IMR-90 (cell line): ENCODE measurements around the gene ZNF407. TPM values are rescaled to one million over a fixed set of nuclear protein-coding genes. Genes with fewer than 3 reads are reported as not detected.
A peak's percentile ranks its signal among the peaks of the same experiment; 100 is the strongest.

ENCODE experiments used
- ATAC-seq: fragments of 200-7000 bp; cut with Tn5 transposase; 2 replicates; pipeline ENCODE4 v1.9.1; 2020; ENCODE audit warnings: low read depth, mild to moderate bottlenecking, moderate library complexity
- BruUV-seq: library from RNA; stranded (reverse); fragments of 400-500 nt; replicated peaks from 2 replicates; lab custom pipeline; 2021; lab: Mats Ljungman, UMichigan
- CTCF ChIA-PET: fragments of 300-600 bp; formaldehyde crosslinking; extraction: SDS; loops from one replicate; lab custom pipeline; 2021; ENCODE audit warnings: antibody characterized with exemption; lab: Yijun Ruan, JAX
- POLR2A ChIA-PET: fragments of 300-600 bp; sonication (Branson Sonifier 250); formaldehyde crosslinking; loops from one replicate; lab custom pipeline; 2022; ENCODE audit warnings: antibody characterized with exemption; ENCODE audit not compliant: unreplicated experiment; lab: Charles Lee
- DNase-seq: peaks from one replicate; pipeline ENCODE4 v3.0.0; 2013
- H2AFZ ChIP-seq: replicated peaks from 2 replicates; pipeline ENCODE3; 2013; ENCODE audit warnings: low read length, mild to moderate bottlenecking; ENCODE audit not compliant: poor library complexity
- H2AK5ac ChIP-seq: 2 replicates; pipeline ENCODE4 v1.6.1; 2013; ENCODE audit warnings: low read depth, low read length, inconsistent platforms
- H2AK9ac ChIP-seq: replicated peaks from 2 replicates; pipeline ENCODE3; 2013; ENCODE audit warnings: mild to moderate bottlenecking, low read depth, low read length, moderate library complexity; ENCODE audit not compliant: poor library complexity
- H2BK120ac ChIP-seq: 2 replicates; pipeline ENCODE4 v1.6.1; 2013; ENCODE audit warnings: low read depth, low read length, inconsistent platforms
- H2BK15ac ChIP-seq: 3 replicates; pipeline ENCODE4 v1.6.1; 2013; ENCODE audit warnings: low read depth, low read length, inconsistent platforms
- H2BK20ac ChIP-seq: 2 replicates; pipeline ENCODE4 v1.6.1; 2013; ENCODE audit warnings: low read depth, mild to moderate bottlenecking, inconsistent platforms, low read length, moderate library complexity
- H2BK5ac ChIP-seq: 2 replicates; pipeline ENCODE4 v1.6.1; 2013; ENCODE audit warnings: mild to moderate bottlenecking, low read depth, low read length, inconsistent platforms; ENCODE audit not compliant: poor library complexity, severe bottlenecking
- H3K14ac ChIP-seq: replicated peaks from 2 replicates; pipeline ENCODE4 v1.6.1; 2013; ENCODE audit warnings: low read depth, low read length, inconsistent platforms
- H3K18ac ChIP-seq: 2 replicates; pipeline ENCODE4 v1.6.1; 2013; ENCODE audit warnings: low read depth, low read length, control low read depth
- H3K23ac ChIP-seq: 2 replicates; pipeline ENCODE4 v1.6.1; 2013; ENCODE audit warnings: low read depth, low read length, inconsistent platforms
- H3K27ac ChIP-seq: 2 replicates; pipeline ENCODE4 v1.5.1; 2013; ENCODE audit warnings: mild to moderate bottlenecking, control low read depth, low read length; ENCODE audit not compliant: insufficient read depth
- H3K27me3 ChIP-seq: 2 replicates; pipeline ENCODE4 v1.6.1; 2013; ENCODE audit warnings: low read length; ENCODE audit not compliant: control insufficient read depth, insufficient read depth
- H3K36me3 ChIP-seq: 2 replicates; pipeline ENCODE4 v1.6.1; 2013; ENCODE audit warnings: low read length, mixed read lengths; ENCODE audit not compliant: control insufficient read depth, insufficient read depth
- H3K4ac ChIP-seq: 2 replicates; pipeline ENCODE4 v1.6.1; 2013; ENCODE audit warnings: low read depth, low read length, inconsistent platforms
- H3K4me1 ChIP-seq: 2 replicates; pipeline ENCODE4 v1.6.1; 2013; ENCODE audit warnings: low read length, mixed read lengths; ENCODE audit not compliant: control insufficient read depth, insufficient read depth
- H3K4me2 ChIP-seq: 2 replicates; pipeline ENCODE4 v1.6.1; 2013; ENCODE audit warnings: low read depth, mild to moderate bottlenecking, control low read depth, low read length, moderate library complexity
- H3K4me3 ChIP-seq: 2 replicates; pipeline ENCODE4 v1.5.1; 2013; ENCODE audit warnings: low read depth, mild to moderate bottlenecking, control low read depth, low read length, moderate library complexity; ENCODE audit not compliant: insufficient read depth
- H3K56ac ChIP-seq: 2 replicates; pipeline ENCODE4 v1.6.1; 2013; ENCODE audit warnings: low read length, inconsistent platforms; ENCODE audit not compliant: insufficient read depth; ENCODE audit errors: extremely low read depth
- H3K79me1 ChIP-seq, 2 experiments: 2 replicates each; pipeline ENCODE4 v1.6.1; 2013; ENCODE audit warnings: low read length in 2 of 2, inconsistent platforms in 1 of 2, low read depth in 1 of 2
- H3K9ac ChIP-seq: 2 replicates; pipeline ENCODE4 v1.6.1; 2013; ENCODE audit warnings: low read depth, low read length, control low read depth
- H3K9me1 ChIP-seq: 2 replicates; pipeline ENCODE4 v1.6.1; 2013; ENCODE audit warnings: low read length, inconsistent platforms; ENCODE audit not compliant: insufficient read depth
- H3K9me3 ChIP-seq: 2 replicates; pipeline ENCODE4 v1.6.1; 2013; ENCODE audit warnings: low read length; ENCODE audit not compliant: control insufficient read depth, insufficient read depth
- H4K20me1 ChIP-seq: 2 replicates; pipeline ENCODE4 v1.6.1; 2013; ENCODE audit warnings: low read length, inconsistent platforms; ENCODE audit not compliant: insufficient read depth
- H4K5ac ChIP-seq: 2 replicates; pipeline ENCODE4 v1.6.1; 2013; ENCODE audit warnings: mild to moderate bottlenecking, low read depth, low read length, control low read depth
- H4K8ac ChIP-seq, 2 experiments: 2 replicates each; pipeline ENCODE4 v1.6.1; 2013; ENCODE audit warnings: low read depth in 2 of 2, low read length in 2 of 2, control low read depth in 1 of 2, inconsistent platforms in 1 of 2
- H4K91ac ChIP-seq: 2 replicates; pipeline ENCODE4 v1.6.1; 2013; ENCODE audit warnings: low read depth, low read length, inconsistent platforms; ENCODE audit not compliant: insufficient read depth
- BHLHE40 ChIP-seq: fragments of 150-350 bp; IDR thresholded peaks from 2 replicates; pipeline ENCODE4 v1.6.1; 2016; ENCODE audit warnings: mild to moderate bottlenecking, low read depth, low read length
- CHD1 ChIP-seq: IDR thresholded peaks from 2 replicates; pipeline ENCODE4 v1.6.1; 2012; ENCODE audit warnings: low read depth, low read length, improper control_type of control experiment
- MAFK ChIP-seq: IDR thresholded peaks from 2 replicates; pipeline ENCODE4 v1.6.1; 2012; ENCODE audit warnings: low read depth, low read length, improper control_type of control experiment
- MAZ ChIP-seq: IDR thresholded peaks from 2 replicates; pipeline ENCODE4 v1.6.1; 2012; ENCODE audit warnings: low read depth, mild to moderate bottlenecking, low read length, improper control_type of control experiment, moderate library complexity, borderline replicate concordance
- MXI1 ChIP-seq: IDR thresholded peaks from 2 replicates; pipeline ENCODE4 v1.6.1; 2012; ENCODE audit warnings: low read depth, mild to moderate bottlenecking, low read length, moderate library complexity, borderline replicate concordance
- WGBS, 2 experiments: methylation state at CpG; one replicate each; pipeline versions ENCODE4 v1.1.5 to v1.1.7; 2013; ENCODE audit warnings: missing lambda C conversion rate in 2 of 2; ENCODE audit not compliant: insufficient read length in 1 of 2; ENCODE audit errors: extremely low coverage in 2 of 2; 5-methylcytosine and 5-hydroxymethylcytosine counted together
- dilution Hi-C: fragments of 300-500 bp; cut with HindIII; formaldehyde crosslinking; loops from one replicate; pipeline ENCODE4 v1.14.3; 2018; ENCODE audit warnings: low sequenced_read_pairs; ENCODE audit not compliant: unreplicated experiment
- in situ Hi-C: fragments of 300-500 bp; cut with MboI; formaldehyde crosslinking; loops from 3 replicates; pipeline ENCODE4 v1.14.3; 2019; ENCODE audit warnings: low sequenced_read_pairs, inconsistent platforms, mixed read lengths
- intact Hi-C: fragments of 100-400 bp; cut with micrococcal nuclease; formaldehyde crosslinking; loops from 2 replicates; pipeline ENCODE4 v1.10.0; 2022
- polyA plus RNA-seq, 3 experiments: library from polyadenylated mRNA; depleted of rRNA; stranded (reverse); fragments of >200 nt; gene quantifications; 2 replicates each; pipeline ENCODE4 v1.2.3, GENCODE V29; 2012; ENCODE audit warnings: low replicate concordance in 1 of 3
- total RNA-seq: library from RNA; depleted of rRNA; stranded (reverse); fragments of >200 nt; gene quantifications from 2 replicates; pipeline ENCODE4 v1.2.3, GENCODE V29; 2012

Gene ZNF407
- total and polyA plus RNA-seq, 2 of the 4 experiments (the other 2 are of a cell fraction), result 3.1 to 20.1 TPM

DNA sequence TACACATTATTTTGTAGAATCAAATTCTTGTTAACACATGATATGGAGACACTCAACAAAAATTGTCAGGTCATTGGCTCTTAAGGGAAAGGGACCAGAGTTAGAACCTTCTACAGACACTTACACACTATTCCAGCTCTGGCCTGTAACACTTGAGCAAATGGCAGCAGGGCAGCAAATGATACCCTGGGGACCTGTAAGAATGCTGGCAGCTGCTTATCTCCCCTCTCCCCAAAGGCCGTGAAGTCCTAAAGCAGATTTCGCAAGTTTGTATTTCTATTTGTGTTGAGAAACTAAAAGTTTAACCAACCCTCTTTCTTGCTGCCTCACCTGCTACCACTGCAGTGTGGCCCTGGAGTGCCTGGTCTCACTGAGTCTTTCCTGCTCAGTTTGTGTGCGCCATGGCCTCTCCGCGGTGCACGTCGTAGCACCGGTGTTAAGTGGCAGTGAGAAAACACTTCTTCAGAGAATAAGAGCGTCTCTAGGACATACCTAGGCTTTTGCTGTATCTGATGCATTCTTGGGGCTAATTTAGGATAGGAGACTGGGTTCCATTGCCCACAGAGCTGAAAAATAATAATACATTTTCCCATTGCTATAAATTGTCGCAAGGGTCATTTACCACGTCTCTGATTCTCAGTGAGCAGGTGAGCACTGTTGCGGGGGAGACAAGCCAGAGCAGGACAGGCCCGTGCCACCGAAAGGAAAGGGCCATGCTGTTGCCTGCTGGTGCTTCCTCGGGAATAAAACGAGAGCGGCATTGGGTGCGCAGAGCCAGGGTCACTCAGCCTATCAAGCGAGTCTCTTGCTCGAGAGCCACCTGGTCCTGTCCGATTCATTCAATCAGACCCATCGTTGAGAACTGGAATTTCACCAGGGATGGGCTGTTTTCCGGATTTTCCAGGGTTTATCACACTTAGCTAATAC, 406.4 kb downstream of the ZNF407 start:
- DNase-seq, result no peak

More for the DNA sequence above, 406.4 kb downstream of the ZNF407 start:
- no peaks in the 10 kb centered on the region for H4K20me1 ChIP-seq
- H3K18ac ChIP-seq, result no peak overlapping the region
- H4K8ac ChIP-seq, result no peak overlapping the region
- no peak overlapping the region for H2BK120ac ChIP-seq
- no peaks in the 10 kb centered on the region for H3K27me3 ChIP-seq
- no peak overlapping the region for H4K5ac ChIP-seq
- peak overlapping the region; percentile 4; the same call in 1 of the 2 replicates for H2AK5ac ChIP-seq
- H2BK20ac ChIP-seq, result no peak overlapping the region
- no peak overlapping the region for H3K4ac ChIP-seq
- no peak overlapping the region for H3K4me3 ChIP-seq
- no peak overlapping the region for H4K91ac ChIP-seq
- H3K4me2 ChIP-seq, result no peak overlapping the region
- H3K9me1 ChIP-seq, result no peaks in the 10 kb centered on the region
- ChIA-PET POLR2A (no interaction called here), CTCF (interaction anchor here (1.1 kb wide), 1 partner anchor 21 kb away, joined by 3 read pairs; no protein-coding TSS in a partner anchor)
- BruUV-seq, result no TSS peak
- H3K23ac ChIP-seq, result no peak overlapping the region
- no peak overlapping the region for H3K14ac ChIP-seq
- no peaks in the 10 kb centered on the region for H3K36me3 ChIP-seq
- H2AK9ac ChIP-seq, result no peak overlapping the region
- intact Hi-C loops (no loop called here), in situ Hi-C loops (no loop called here), dilution Hi-C loops (no loop called here)
- no peak for TF ChIP-seq MXI1
- no peak for TF ChIP-seq BHLHE40
- TF ChIP-seq CHD1, result no peak
- TF ChIP-seq MAZ, result no peak
- no peak for TF ChIP-seq MAFK
- no peak overlapping the region for H2BK15ac ChIP-seq
- no peaks in the 10 kb centered on the region; the same call in 1 of the 2 replicates for H3K4me1 ChIP-seq
- no peaks in the 10 kb centered on the region for H3K79me1 ChIP-seq
- ATAC-seq, result no peak
- no peaks in the 10 kb centered on the region for H3K9me3 ChIP-seq
- no peak overlapping the region for H3K27ac ChIP-seq
- H2BK5ac ChIP-seq, result no peak overlapping the region
- H3K9ac ChIP-seq, result no peak overlapping the region
- H2AFZ ChIP-seq, result no peak overlapping the region
- 97% methylated on average over 9 of the region's 23 CpGs; no CpG with 5 or more reads in 1 of the 2 experiments for WGBS, 2 experiments
- H3K56ac ChIP-seq, result no peak overlapping the region
